K562 (cell line): Measurements from ENCODE around the gene HPD. TPM values are rescaled to one million over a fixed set of nuclear protein-coding genes. Genes with fewer than 3 reads are reported as not detected.

Source experiments
- ADNP ChIP-seq: fragments of 200-800 bp; sonication (Bioruptor generic); IDR thresholded peaks from 2 replicates; pipeline ENCODE4 v1.6.1; 2016; ENCODE audit warnings: missing genetic modification characterization, missing compliant biosample characterization
- ATF2 ChIP-seq: sonication (generic); formaldehyde crosslinking; IDR thresholded peaks from 2 replicates; pipeline ENCODE4 v1.8.1; 2022; ENCODE audit warnings: missing genetic modification reagents
- CREB1 ChIP-seq, 2 experiments: sonication (generic) in 1 of 2; formaldehyde crosslinking in 1 of 2; IDR thresholded peaks; 2 replicates each; pipeline versions ENCODE4 v1.6.1 to v1.8.0; 2012 to 2022; ENCODE audit warnings: inconsistent platforms in 1 of 2, mild to moderate bottlenecking in 1 of 2, missing genetic modification reagents in 1 of 2, moderate library complexity in 1 of 2
- CREB3 ChIP-seq: fragments of 450-650 bp; conservative IDR thresholded peaks from 2 replicates; pipeline ENCODE4 v1.6.1; 2016; ENCODE audit warnings: missing genetic modification characterization, low read depth, mild to moderate bottlenecking, missing compliant biosample characterization, moderate library complexity
- E2F5 ChIP-seq: sonication (generic); formaldehyde crosslinking; IDR thresholded peaks from 2 replicates; pipeline ENCODE4 v1.8.0; 2022; ENCODE audit warnings: mild to moderate bottlenecking, missing genetic modification reagents
- EP300 ChIP-seq: IDR thresholded peaks from 2 replicates; pipeline ENCODE4 v1.6.1; 2012; ENCODE audit warnings: low read length, improper control_type of control experiment
- ESRRA ChIP-seq: fragments of 450-650 bp; IDR thresholded peaks from 2 replicates; pipeline ENCODE4 v1.6.1; 2014; ENCODE audit warnings: low read depth, mild to moderate bottlenecking, moderate library complexity, borderline replicate concordance
- ETV5 ChIP-seq: sonication (generic); formaldehyde crosslinking; IDR thresholded peaks from 2 replicates; pipeline ENCODE4 v1.4.0; 2020; ENCODE audit warnings: low read depth, mild to moderate bottlenecking, missing genetic modification reagents
- EWSR1 ChIP-seq: fragments of 450-650 bp; IDR thresholded peaks from 2 replicates; pipeline ENCODE4 v1.6.1; 2018; ENCODE audit warnings: borderline replicate concordance, mild to moderate bottlenecking, low read depth, moderate library complexity; ENCODE audit not compliant: partially characterized antibody
- GABPB1 ChIP-seq: sonication (generic); formaldehyde crosslinking; IDR thresholded peaks from 2 replicates; pipeline ENCODE4 v1.8.0; 2022; ENCODE audit warnings: mild to moderate bottlenecking, missing genetic modification reagents
- HOXB6 ChIP-seq: fragments of 250-450 bp; sonication (Bioruptor Pico); IDR thresholded peaks from 2 replicates; pipeline ENCODE4 v1.5.1; 2022; ENCODE audit warnings: mild to moderate bottlenecking, borderline replicate concordance
- KDM1A ChIP-seq, 2 experiments: fragments of 450-650 bp; IDR thresholded peaks; 2 replicates each; pipeline ENCODE4 v1.6.1; 2016; ENCODE audit warnings: mild to moderate bottlenecking in 2 of 2
- KLF10 ChIP-seq: fragments of 250-450 bp; sonication (Bioruptor Pico); IDR thresholded peaks from 2 replicates; pipeline ENCODE4 v1.6.1; 2021; ENCODE audit warnings: matching md5 sums
- LEF1 ChIP-seq: fragments of 450-650 bp; IDR thresholded peaks from 2 replicates; pipeline ENCODE4 v1.6.1; 2016; ENCODE audit warnings: mild to moderate bottlenecking
- MCM2 ChIP-seq: fragments of 450-650 bp; IDR thresholded peaks from 2 replicates; pipeline ENCODE4 v1.6.1; 2017; ENCODE audit warnings: low read depth, mild to moderate bottlenecking
- PHB2 ChIP-seq: fragments of 450-650 bp; IDR thresholded peaks from 2 replicates; pipeline ENCODE4 v1.6.1; 2017; ENCODE audit warnings: low read depth
- POU5F1 ChIP-seq: fragments of 150-350 bp; IDR thresholded peaks from 2 replicates; pipeline ENCODE4 v1.6.1; 2014; ENCODE audit warnings: borderline replicate concordance, low read length, low read depth, mild to moderate bottlenecking; ENCODE audit not compliant: partially characterized antibody
- PPARD ChIP-seq: fragments of 250-450 bp; sonication (Bioruptor Pico); IDR thresholded peaks from 2 replicates; pipeline ENCODE4 v1.8.0; 2022; ENCODE audit warnings: inconsistent platforms, mild to moderate bottlenecking, moderate library complexity
- RBM25 ChIP-seq: fragments of 200-400 bp; formaldehyde crosslinking; IDR thresholded peaks from 2 replicates; pipeline ENCODE4 v1.6.1; 2018; ENCODE audit warnings: low read length, low read depth, moderate library complexity; ENCODE audit not compliant: severe bottlenecking
- ZEB2 ChIP-seq: fragments of 450-650 bp; IDR thresholded peaks from 2 replicates; pipeline ENCODE4 v1.6.1; 2016
- ZNF175 ChIP-seq: fragments of 200-800 bp; sonication (Bioruptor generic); IDR thresholded peaks from 2 replicates; pipeline ENCODE4 v1.6.1; 2016; ENCODE audit warnings: low read depth, mild to moderate bottlenecking, missing genetic modification characterization, missing compliant biosample characterization
- ZNF280B ChIP-seq: fragments of 250-450 bp; sonication (Bioruptor Pico); IDR thresholded peaks from 2 replicates; pipeline ENCODE4 v1.5.1; 2021; ENCODE audit warnings: mild to moderate bottlenecking
- ZNF695 ChIP-seq: fragments of 450-650 bp; formaldehyde crosslinking; IDR thresholded peaks from 2 replicates; pipeline ENCODE4 v1.4.0; 2020; ENCODE audit warnings: mild to moderate bottlenecking, moderate library complexity
- ZNF766 ChIP-seq: fragments of 200-800 bp; sonication (Bioruptor generic); conservative IDR thresholded peaks from 2 replicates; pipeline ENCODE4 v1.6.1; 2016; ENCODE audit warnings: missing genetic modification characterization, missing compliant biosample characterization
- polyA plus RNA-seq, 8 experiments: library from polyadenylated mRNA; depleted of rRNA in 4 of 8; stranded (reverse) in 5 of 8; unstranded in 3 of 8; fragments of >200 nt; fragmentation: Nextera tagmentation in 2 of 8; fragmentation: Illumina TruSeq in 1 of 8; extraction: Ambion mirVana in 2 of 8; extraction: Trizol in 1 of 8; gene quantifications; 2 replicates each; pipeline versions ENCODE4 v1.2.1 to v1.2.3, GENCODE V29; 2011 to 2014; ENCODE audit warnings: inconsistent platforms in 1 of 8, missing spikeins in 1 of 8
- total RNA-seq, 7 experiments: library from RNA; depleted of rRNA in 6 of 7; stranded (reverse); fragments of >200 nt in 6 of 7; fragmentation: Illumina TruSeq in 2 of 7; extraction: Trizol in 2 of 7; gene quantifications; 2 replicates each; pipeline versions ENCODE4 v1.2.1 to v1.2.3, GENCODE V29; 2011 to 2021; ENCODE audit warnings: low replicate concordance in 1 of 7

Gene HPD
- total and polyA plus RNA-seq, 9 of the 15 experiments (the other 6 are each of a cell fraction or from before 2014, with no cell fraction given): 0.06 to 0.29 (median 0.07) TPM; not detected in 4

- TF ChIP-seq ZNF766 (CRISPR knock-in tag) (peak; percentile 55; the same call in 1 of the 2 replicates), EWSR1 (no peak), RBM25 (no peak), ESRRA (peak; percentile 14; the same call in 1 of the 2 replicates), ETV5 (no peak), ZEB2 (no peak), KDM1A (IDR thresholded peaks at IDR 0.05) (no peak), KLF10 (CRISPR knock-in tag) (no peak), POU5F1 (no peak), ZNF175 (CRISPR knock-in tag) (peak; percentile 68; the same call in 1 of the 2 replicates), ZNF695 (no peak), E2F5 (CRISPR knock-in tag) (0 out of 2 replicates have a peak, but pooled peaks have one; percentile 58), EP300 (no peak), CREB1 (IDR thresholded peaks at IDR 0.05) (no peak), CREB1 (CRISPR knock-in tag; IDR thresholded peaks at IDR 0.05) (peak; percentile 38; the same call in 1 of the 2 replicates), HOXB6 (CRISPR knock-in tag) (no peak), CREB3 (no peak), PHB2 (no peak), ATF2 (no peak), PPARD (CRISPR knock-in tag) (no peak), MCM2 (no peak), ADNP (tag) (no peak), LEF1 (no peak), GABPB1 (CRISPR knock-in tag) (no peak), ZNF280B (CRISPR knock-in tag) (no peak)
Measured at GRCh38 chr12:121800694-121801594, 57.7 kb downstream of the HPD start (continued).
